ENCODE measurements around the gene EPHB1. TPM values are rescaled to one million over a fixed set of nuclear protein-coding genes. Genes with fewer than 3 reads are reported as not detected.

EPHB1 gene
- polyA plus RNA-seq, 1 experiment = 0.11 TPM

DNA sequence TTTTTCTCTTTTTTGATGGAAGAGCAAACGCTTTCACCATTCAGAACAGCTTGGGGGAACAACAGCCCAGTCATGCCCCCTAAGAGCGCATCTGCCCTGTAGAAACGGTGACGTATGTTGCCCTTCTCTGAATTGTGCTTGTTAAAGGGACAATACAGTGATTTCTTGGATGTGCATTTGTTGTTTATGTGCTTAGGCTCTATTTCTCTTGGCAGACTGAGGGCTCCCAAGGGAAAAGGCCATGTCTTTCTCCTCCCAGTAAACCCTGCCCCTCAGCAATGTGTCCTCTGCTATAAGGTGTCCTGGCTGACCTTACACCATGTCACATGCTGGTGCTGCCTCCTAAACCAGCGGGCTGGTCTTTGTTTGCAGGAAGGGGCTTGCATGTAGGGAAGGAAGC lies 346.1 kb downstream of the EPHB1 start:
- DNase-seq (ENCODE audit: low read depth, low spot score) = no peak
- Histone ChIP-seq H3K9me3 (ENCODE audit: control insufficient read depth, insufficient read depth, low read length) (no peaks in the 10 kb centered on the region), H3K27ac (ENCODE audit: low read depth, low read length) (no peak overlapping the region), H3K4me3 (ENCODE audit: low read depth, low read length) (no peak overlapping the region), H3K27me3 (ENCODE audit: control insufficient read depth, insufficient read depth, low read length) (no peaks in the 10 kb centered on the region)
- TF ChIP-seq, protein P1, sequence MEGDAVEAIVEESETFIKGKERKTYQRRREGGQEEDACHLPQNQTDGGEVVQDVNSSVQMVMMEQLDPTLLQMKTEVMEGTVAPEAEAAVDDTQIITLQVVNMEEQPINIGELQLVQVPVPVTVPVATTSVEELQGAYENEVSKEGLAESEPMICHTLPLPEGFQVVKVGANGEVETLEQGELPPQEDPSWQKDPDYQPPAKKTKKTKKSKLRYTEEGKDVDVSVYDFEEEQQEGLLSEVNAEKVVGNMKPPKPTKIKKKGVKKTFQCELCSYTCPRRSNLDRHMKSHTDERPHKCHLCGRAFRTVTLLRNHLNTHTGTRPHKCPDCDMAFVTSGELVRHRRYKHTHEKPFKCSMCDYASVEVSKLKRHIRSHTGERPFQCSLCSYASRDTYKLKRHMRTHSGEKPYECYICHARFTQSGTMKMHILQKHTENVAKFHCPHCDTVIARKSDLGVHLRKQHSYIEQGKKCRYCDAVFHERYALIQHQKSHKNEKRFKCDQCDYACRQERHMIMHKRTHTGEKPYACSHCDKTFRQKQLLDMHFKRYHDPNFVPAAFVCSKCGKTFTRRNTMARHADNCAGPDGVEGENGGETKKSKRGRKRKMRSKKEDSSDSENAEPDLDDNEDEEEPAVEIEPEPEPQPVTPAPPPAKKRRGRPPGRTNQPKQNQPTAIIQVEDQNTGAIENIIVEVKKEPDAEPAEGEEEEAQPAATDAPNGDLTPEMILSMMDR (IDR thresholded peaks at IDR 0.05; ENCODE audit: low read depth, low read length) = no peak
- ChIA-PET POLR2A (no interaction called here), CTCF (no interaction called here)

DNA sequence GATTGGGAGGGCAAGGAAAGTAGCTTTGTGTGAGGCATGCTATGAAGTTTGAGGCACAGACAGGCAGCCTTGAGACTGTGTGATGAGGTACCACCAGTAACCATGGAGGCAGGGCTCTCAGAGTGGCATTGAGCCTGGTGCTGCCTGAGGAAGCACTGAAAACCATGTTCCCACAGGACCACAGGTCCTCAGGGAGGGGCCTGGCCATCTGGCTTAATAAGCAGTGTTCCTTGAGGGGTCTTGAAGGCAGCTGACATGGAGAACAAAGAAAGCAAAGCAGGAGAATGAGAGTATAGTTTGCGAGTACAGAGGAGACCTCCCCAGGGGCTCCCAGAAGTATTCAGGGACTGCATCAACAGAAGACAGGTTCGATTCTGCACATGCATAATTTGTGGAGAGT lies 346.6 kb downstream of the EPHB1 start:
- Histone ChIP-seq H3K27ac (ENCODE audit: low read depth, low read length) (no peak overlapping the region), H3K4me3 (ENCODE audit: low read depth, low read length) (no peak overlapping the region), H3K27me3 (ENCODE audit: control insufficient read depth, insufficient read depth, low read length) (no peaks in the 10 kb centered on the region), H3K9me3 (ENCODE audit: control insufficient read depth, insufficient read depth, low read length) (no peaks in the 10 kb centered on the region)
- TF ChIP-seq, protein P1 (IDR thresholded peaks at IDR 0.05; ENCODE audit: low read depth, low read length) = no peak
- ChIA-PET POLR2A (no interaction called here), CTCF (no interaction called here)
- no peak for DNase-seq (ENCODE audit: low read depth, low spot score)

DNA sequence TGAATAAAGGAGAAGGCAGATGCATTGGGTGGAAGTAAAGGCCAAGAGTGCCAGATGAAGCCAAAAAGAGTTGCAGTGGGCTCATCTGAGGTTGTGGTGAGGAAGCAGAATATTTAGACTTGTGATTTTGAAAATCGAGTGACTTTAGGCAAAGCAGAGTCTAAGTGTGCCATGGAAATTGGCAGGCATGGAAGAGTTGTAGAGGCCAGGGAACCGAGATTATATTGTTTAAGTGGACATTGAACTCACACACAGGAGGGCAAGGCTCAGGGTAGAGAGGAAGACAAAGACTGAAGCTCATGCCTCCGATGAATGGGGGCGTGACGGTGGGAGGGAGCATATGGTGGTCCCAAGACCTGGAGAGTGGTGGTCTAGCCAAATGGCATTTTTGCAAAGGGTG lies 347.5 kb downstream of the EPHB1 start:
- ChIA-PET CTCF (no interaction called here), POLR2A (no interaction called here)
- no peaks in the 10 kb centered on the region for H3K27me3 ChIP-seq (ENCODE audit: control insufficient read depth, insufficient read depth, low read length)
- TF ChIP-seq, protein P1 (IDR thresholded peaks at IDR 0.05; ENCODE audit: low read depth, low read length) = no peak
- no peaks in the 10 kb centered on the region for H3K9me3 ChIP-seq (ENCODE audit: control insufficient read depth, insufficient read depth, low read length)
- H3K27ac ChIP-seq (ENCODE audit: low read depth, low read length) = no peak overlapping the region
- no peak for DNase-seq (ENCODE audit: low read depth, low spot score)
- H3K4me3 ChIP-seq (ENCODE audit: low read depth, low read length) = no peak overlapping the region

DNA sequence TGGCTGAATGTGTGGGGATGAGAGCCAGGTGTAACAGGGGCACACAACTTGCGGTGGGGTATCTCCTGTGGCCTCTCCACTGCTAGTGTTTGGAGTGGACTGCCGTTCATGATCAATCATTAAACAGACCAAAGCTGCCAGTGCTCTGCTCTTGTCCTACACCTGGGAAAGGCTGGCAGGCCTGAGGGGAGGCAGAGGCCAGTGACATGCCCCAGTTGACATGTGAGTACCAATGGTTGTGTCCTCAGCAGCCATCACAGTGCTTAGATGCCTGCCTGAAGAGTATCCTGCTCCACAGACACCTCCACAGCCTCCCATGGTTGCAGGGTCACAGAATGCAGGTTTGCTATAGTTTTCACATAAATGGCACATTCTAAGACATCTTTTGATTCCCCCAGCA lies 348.4 kb downstream of the EPHB1 start:
- Histone ChIP-seq H3K9me3 (ENCODE audit: control insufficient read depth, insufficient read depth, low read length) (no peaks in the 10 kb centered on the region), H3K4me3 (ENCODE audit: low read depth, low read length) (no peak overlapping the region), H3K27ac (ENCODE audit: low read depth, low read length) (no peak overlapping the region), H3K27me3 (ENCODE audit: control insufficient read depth, insufficient read depth, low read length) (no peaks in the 10 kb centered on the region)
- DNase-seq (ENCODE audit: low read depth, low spot score) = no peak
- TF ChIP-seq, protein P1 (IDR thresholded peaks at IDR 0.05; ENCODE audit: low read depth, low read length) = no peak
- POLR2A ChIA-PET = no interaction called here
- CTCF ChIA-PET = no interaction called here

DNA sequence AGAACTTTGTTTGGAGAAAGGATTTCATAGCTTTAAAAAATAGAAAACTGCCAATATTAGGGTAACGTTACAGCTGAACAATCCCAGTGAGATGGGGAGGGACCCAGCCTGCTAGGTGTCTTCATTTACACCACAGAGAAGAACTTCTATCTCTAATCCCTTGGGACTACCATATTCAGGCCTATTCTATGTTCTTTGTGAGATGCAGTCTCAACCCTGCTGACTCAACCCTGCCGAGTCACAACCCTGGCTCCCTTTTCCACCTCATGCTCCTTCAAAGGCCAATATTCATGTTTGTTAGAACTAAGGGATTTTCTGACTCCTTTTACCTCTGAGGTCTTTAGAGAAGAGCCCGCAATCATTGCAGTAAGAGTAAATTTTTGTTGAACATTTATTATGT lies 350.5 kb downstream of the EPHB1 start:
- Histone ChIP-seq H3K27me3 (ENCODE audit: control insufficient read depth, insufficient read depth, low read length) (no peaks in the 10 kb centered on the region), H3K4me3 (ENCODE audit: low read depth, low read length) (no peak overlapping the region), H3K9me3 (ENCODE audit: control insufficient read depth, insufficient read depth, low read length) (no peaks in the 10 kb centered on the region), H3K27ac (ENCODE audit: low read depth, low read length) (no peak overlapping the region)
- ChIA-PET CTCF (no interaction called here), POLR2A (no interaction called here)
- TF ChIP-seq, protein P1 (IDR thresholded peaks at IDR 0.05; ENCODE audit: low read depth, low read length) = no peak
- DNase-seq (ENCODE audit: low read depth, low spot score) = no peak
